Suprapubic skin (tissue), 4 donors: ENCODE measurements around the gene CLCN5. TPM values are rescaled to one million over a fixed set of nuclear protein-coding genes. Genes with fewer than 3 reads are reported as not detected.
"Not testable (repeated sequence)": the region's sequence is repeated elsewhere in the genome, so short reads cannot be mapped to it uniquely, and the experiment has no call there.

Experiments used
- DNase-seq, 2 donors: peaks; one replicate each; pipeline ENCODE4 v3.0.0-alpha.2; 2019; ENCODE audit warnings: low spot score in 2 of 2
- H3K27ac ChIP-seq: fragments of 200-600 bp; sonication (generic); one replicate; pipeline ENCODE4 v1.5.1; 2019
- H3K27me3 ChIP-seq: fragments of 200-600 bp; sonication (generic); one replicate; pipeline ENCODE4 v1.5.1; 2019
- H3K36me3 ChIP-seq: fragments of 200-600 bp; sonication (generic); one replicate; pipeline ENCODE4 v1.5.1; 2019
- H3K4me1 ChIP-seq: fragments of 200-600 bp; sonication (generic); one replicate; pipeline ENCODE4 v1.5.1; 2019
- H3K4me3 ChIP-seq: fragments of 200-600 bp; sonication (generic); one replicate; pipeline ENCODE4 v1.5.1; 2019; ENCODE audit warnings: mild to moderate bottlenecking
- H3K9me3 ChIP-seq: fragments of 200-600 bp; sonication (generic); one replicate; pipeline ENCODE4 v1.5.1; 2019
- EP300 ChIP-seq: sonication (generic); formaldehyde crosslinking; IDR thresholded peaks from one replicate; pipeline ENCODE4 v1.6.1; 2017; ENCODE audit warnings: antibody characterized with exemption
- POLR2A ChIP-seq, 2 donors: fragments of 450-650 bp; IDR thresholded peaks; one replicate each; pipeline ENCODE4 v1.6.1; 2017; ENCODE audit warnings: antibody characterized with exemption in 2 of 2, mild to moderate bottlenecking in 2 of 2, moderate library complexity in 2 of 2
- POLR2AphosphoS5 ChIP-seq, 3 donors: sonication (generic); formaldehyde crosslinking; IDR thresholded peaks; one replicate each; pipeline ENCODE4 v1.6.1; 2017; ENCODE audit warnings: antibody characterized with exemption in 3 of 3
- WGBS: methylation state at CpG from one replicate; pipeline ENCODE4 v1.1.5; 2018; 5-methylcytosine and 5-hydroxymethylcytosine counted together
- total RNA-seq, 4 donors: library from RNA; depleted of rRNA; stranded (reverse); fragments of >200 nt; gene quantifications; one replicate each; pipeline ENCODE4 v1.1.0, GENCODE V29; 2016
- TF ChIP-seq, protein P1 (sequence below), 2 donors: fragments of 200-600 bp in 1 of 2; fragments of 450-650 bp in 1 of 2; sonication (generic) in 1 of 2; IDR thresholded peaks; one replicate each; pipeline ENCODE4 v1.5.1; 2016 to 2019; ENCODE audit warnings: antibody characterized with exemption in 2 of 2, mild to moderate bottlenecking in 1 of 2, moderate library complexity in 1 of 2

Gene CLCN5
- total RNA-seq, 4 donors from 2014 or later, result 6.9 to 24.1 (median 11.5) TPM

DNA sequence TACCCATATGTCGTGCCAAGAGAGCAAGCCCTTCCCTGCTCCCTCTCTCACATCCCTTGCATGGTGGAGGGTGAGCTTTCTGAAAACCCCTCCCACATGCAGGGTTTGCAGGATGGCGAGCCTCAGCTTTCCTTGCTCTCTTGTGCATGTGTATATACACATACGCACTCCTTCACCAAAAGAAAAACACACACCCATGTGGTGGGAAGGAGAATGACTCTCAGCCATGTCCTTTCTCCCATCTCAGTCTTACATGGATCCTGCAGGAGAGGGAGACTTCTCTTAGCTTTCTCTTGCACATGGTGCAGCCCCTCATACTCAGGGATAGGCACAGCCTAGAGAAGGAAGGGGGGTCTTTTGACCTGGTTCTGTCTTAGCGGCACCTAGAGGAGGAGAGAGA lies 81.1 kb downstream of the CLCN5 start:
- Histone ChIP-seq H3K27ac (no peak overlapping the region), H3K36me3 (no peaks in the 10 kb centered on the region), H3K4me1 (no peaks in the 10 kb centered on the region), H3K9me3 (no peaks in the 10 kb centered on the region), H3K27me3 (no peaks in the 10 kb centered on the region), H3K4me3 (no peak overlapping the region)
- 72% methylated on average over 4 of the region's 4 CpGs for WGBS
- TF ChIP-seq EP300 (no peak), POLR2AphosphoS5 (IDR thresholded peaks at IDR 0.05) (no peak), POLR2A (IDR thresholded peaks at IDR 0.05) (no peak)
- TF ChIP-seq, protein P1, sequence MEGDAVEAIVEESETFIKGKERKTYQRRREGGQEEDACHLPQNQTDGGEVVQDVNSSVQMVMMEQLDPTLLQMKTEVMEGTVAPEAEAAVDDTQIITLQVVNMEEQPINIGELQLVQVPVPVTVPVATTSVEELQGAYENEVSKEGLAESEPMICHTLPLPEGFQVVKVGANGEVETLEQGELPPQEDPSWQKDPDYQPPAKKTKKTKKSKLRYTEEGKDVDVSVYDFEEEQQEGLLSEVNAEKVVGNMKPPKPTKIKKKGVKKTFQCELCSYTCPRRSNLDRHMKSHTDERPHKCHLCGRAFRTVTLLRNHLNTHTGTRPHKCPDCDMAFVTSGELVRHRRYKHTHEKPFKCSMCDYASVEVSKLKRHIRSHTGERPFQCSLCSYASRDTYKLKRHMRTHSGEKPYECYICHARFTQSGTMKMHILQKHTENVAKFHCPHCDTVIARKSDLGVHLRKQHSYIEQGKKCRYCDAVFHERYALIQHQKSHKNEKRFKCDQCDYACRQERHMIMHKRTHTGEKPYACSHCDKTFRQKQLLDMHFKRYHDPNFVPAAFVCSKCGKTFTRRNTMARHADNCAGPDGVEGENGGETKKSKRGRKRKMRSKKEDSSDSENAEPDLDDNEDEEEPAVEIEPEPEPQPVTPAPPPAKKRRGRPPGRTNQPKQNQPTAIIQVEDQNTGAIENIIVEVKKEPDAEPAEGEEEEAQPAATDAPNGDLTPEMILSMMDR (IDR thresholded peaks at IDR 0.05), result no peak
- no peak for DNase-seq

DNA sequence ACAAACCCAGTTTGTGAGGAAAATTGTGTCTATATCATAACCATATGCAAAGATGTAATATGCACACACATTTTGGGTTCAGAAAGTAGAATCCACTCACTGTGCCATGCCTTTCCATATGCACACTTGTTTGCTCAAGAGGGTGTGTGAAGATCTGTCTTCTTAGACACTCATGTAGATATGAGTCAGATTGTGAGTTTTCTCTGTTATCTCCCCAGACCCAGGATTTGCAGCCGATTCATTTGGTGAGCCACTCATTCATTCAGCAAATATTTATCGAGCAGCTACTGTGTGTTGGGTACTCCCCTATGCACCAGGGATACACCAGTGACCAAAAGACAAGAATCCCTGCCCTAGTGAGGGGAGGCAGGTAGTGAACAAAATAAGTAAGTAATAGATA lies 81.5 kb downstream of the CLCN5 start:
- WGBS, result 81% methylated on average over 2 of the region's 2 CpGs
- H3K27me3 ChIP-seq, result no peaks in the 10 kb centered on the region
- H3K9me3 ChIP-seq, result no peaks in the 10 kb centered on the region
- TF ChIP-seq EP300 (no peak), POLR2A (IDR thresholded peaks at IDR 0.05) (no peak), POLR2AphosphoS5 (IDR thresholded peaks at IDR 0.05) (no peak)
- TF ChIP-seq, protein P1 (IDR thresholded peaks at IDR 0.05), result no peak
- no peak overlapping the region for H3K27ac ChIP-seq
- no peaks in the 10 kb centered on the region for H3K4me1 ChIP-seq
- no peak overlapping the region for H3K4me3 ChIP-seq
- DNase-seq, result no peak
- no peaks in the 10 kb centered on the region for H3K36me3 ChIP-seq

- DNase-seq, H3K4me1 ChIP-seq, H3K9me3 ChIP-seq, H3K27ac ChIP-seq, H3K4me3 ChIP-seq, H3K27me3 ChIP-seq, H3K36me3 ChIP-seq: not testable (repeated sequence)
- 70% methylated on average over 5 of the region's 5 CpGs for WGBS
These were observed 103.2 kb downstream of the CLCN5 start for GRCh38 chrX:50025591-50025990.

GRCh38 chrX:50035126-50035525 lies 112.7 kb downstream of the CLCN5 start:
- Histone ChIP-seq H3K9me3 (no peaks in the 10 kb centered on the region), H3K4me1 (no peaks in the 10 kb centered on the region), H3K4me3 (no peak overlapping the region), H3K27me3 (no peaks in the 10 kb centered on the region), H3K36me3 (no peaks in the 10 kb centered on the region), H3K27ac (no peak overlapping the region)
- no peak for DNase-seq
- TF ChIP-seq, protein P1 (IDR thresholded peaks at IDR 0.05), result no peak
- TF ChIP-seq EP300 (no peak), POLR2AphosphoS5 (IDR thresholded peaks at IDR 0.05) (no peak), POLR2A (IDR thresholded peaks at IDR 0.05) (no peak)

DNA sequence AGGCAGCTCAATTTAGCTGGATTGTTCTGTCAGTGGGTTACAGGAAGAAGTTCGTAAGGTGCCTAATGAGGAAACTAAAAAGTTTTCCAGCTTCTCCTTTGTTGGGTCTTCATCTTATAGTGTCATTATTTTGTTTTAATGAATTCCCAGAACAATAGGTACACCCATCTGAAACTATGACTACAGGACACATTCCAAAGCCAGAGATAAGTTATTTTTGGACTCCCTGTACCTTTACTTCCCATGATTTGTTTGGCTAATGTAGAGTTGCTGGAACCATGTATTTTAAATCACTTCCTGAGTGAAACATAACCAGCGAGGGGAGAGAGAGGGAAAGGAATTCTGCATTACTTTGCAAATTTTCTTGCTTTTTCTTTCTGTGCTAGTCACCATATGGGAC lies 114.0 kb downstream of the CLCN5 start:
- DNase-seq, result no peak
- Histone ChIP-seq H3K4me3 (no peak overlapping the region), H3K36me3 (no peaks in the 10 kb centered on the region), H3K9me3 (no peaks in the 10 kb centered on the region), H3K27ac (no peak overlapping the region), H3K4me1 (no peaks in the 10 kb centered on the region), H3K27me3 (no peaks in the 10 kb centered on the region)
- 48% methylated on average over 2 of the region's 2 CpGs for WGBS
- TF ChIP-seq POLR2AphosphoS5 (IDR thresholded peaks at IDR 0.05) (no peak), POLR2A (IDR thresholded peaks at IDR 0.05) (no peak), EP300 (no peak)
- TF ChIP-seq, protein P1 (IDR thresholded peaks at IDR 0.05), result no peak

DNA sequence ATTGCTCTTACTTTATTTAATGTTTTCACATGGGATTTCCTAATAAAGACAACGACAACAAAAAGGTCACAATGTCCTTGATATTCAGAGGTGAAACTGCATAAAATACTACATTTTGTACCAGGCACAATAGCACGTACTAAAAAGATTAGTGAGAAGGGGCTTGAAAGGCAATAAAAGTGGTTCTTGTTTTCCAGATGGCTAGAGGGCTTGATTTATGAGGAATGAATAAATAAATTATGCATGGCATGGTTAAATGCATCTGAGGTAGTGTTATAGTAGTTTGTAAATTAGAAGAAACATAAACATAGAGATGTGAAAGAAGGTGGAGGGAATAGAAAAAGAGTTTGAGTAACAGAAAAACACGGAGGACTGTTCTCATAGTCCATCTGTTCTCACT lies 123.4 kb downstream of the CLCN5 start:
- H3K9me3 ChIP-seq, result no peaks in the 10 kb centered on the region
- WGBS, result 72% methylated on average over 3 of the region's 3 CpGs

More for the DNA sequence above, 123.4 kb downstream of the CLCN5 start:
- Histone ChIP-seq H3K4me3 (no peak overlapping the region), H3K27ac (no peak overlapping the region), H3K4me1 (no peaks in the 10 kb centered on the region), H3K27me3 (no peaks in the 10 kb centered on the region), H3K36me3 (no peaks in the 10 kb centered on the region)
- no peak for DNase-seq
- no peak for TF ChIP-seq POLR2AphosphoS5 (IDR thresholded peaks at IDR 0.05)
- TF ChIP-seq POLR2A (IDR thresholded peaks at IDR 0.05), result no peak
- TF ChIP-seq, protein P1 (IDR thresholded peaks at IDR 0.05), result no peak
- TF ChIP-seq EP300, result no peak
